ENCODE results near the gene ARHGAP19. TPM values are rescaled to one million over a fixed set of nuclear protein-coding genes. Genes with fewer than 3 reads are reported as not detected.

Gene ARHGAP19
- total and polyA plus RNA-seq, 4 donors, result 1.8 to 12.8 (median 9.2) TPM

GRCh38 chr10:97180363-97180755 lies 112.1 kb downstream of the ARHGAP19 start:
- no peak overlapping the region for H3K4me3 ChIP-seq (ENCODE audit: low read length in 2 of 2)
- H3K4me1 ChIP-seq (ENCODE audit: control insufficient read depth in 1 of 2, insufficient read depth in 2 of 2, low read length in 2 of 2), result no peaks in the 10 kb centered on the region
- no peak for ATAC-seq (ENCODE audit: low FRiP score)
- DNase-seq, result peak in 1 of 2 donors; percentile 51
- no peaks in the 10 kb centered on the region for H3K27me3 ChIP-seq (ENCODE audit: control insufficient read depth in 1 of 2, insufficient read depth in 2 of 2, low read length in 1 of 2)
- H3K36me3 ChIP-seq (ENCODE audit: control insufficient read depth in 1 of 2, insufficient read depth in 2 of 2, low read length in 1 of 2), result no peaks in the 10 kb centered on the region
- intact Hi-C loops (cut with DNase I), result no loop called here
- H3K27ac ChIP-seq (ENCODE audit: low read depth in 1 of 2, low read length in 2 of 2), result no peak overlapping the region
- H3K9me3 ChIP-seq (ENCODE audit: control insufficient read depth, low read length), result no peaks in the 10 kb centered on the region
- WGBS, 2 donors, result 76 to 77% methylated on average over 8 of the region's 8 CpGs

GRCh38 chr10:97179731-97180362 lies 112.6 kb downstream of the ARHGAP19 start:
- ATAC-seq (ENCODE audit: low FRiP score) (no peak), DNase-seq (peak in 1 of 2 donors; percentile 79)
- Histone ChIP-seq H3K27ac (ENCODE audit: low read depth in 1 of 2, low read length in 2 of 2) (no peak overlapping the region), H3K27me3 (ENCODE audit: control insufficient read depth in 1 of 2, insufficient read depth in 2 of 2, low read length in 1 of 2) (no peaks in the 10 kb centered on the region), H3K4me1 (ENCODE audit: control insufficient read depth in 1 of 2, insufficient read depth in 2 of 2, low read length in 2 of 2) (no peaks in the 10 kb centered on the region), H3K36me3 (ENCODE audit: control insufficient read depth in 1 of 2, insufficient read depth in 2 of 2, low read length in 1 of 2) (no peaks in the 10 kb centered on the region), H3K9me3 (ENCODE audit: control insufficient read depth, low read length) (no peaks in the 10 kb centered on the region), H3K4me3 (ENCODE audit: low read length in 2 of 2) (no peak overlapping the region)
- 19 to 23% methylated on average over 24 to 26 of the region's 26 CpGs for WGBS, 2 donors
- intact Hi-C loops (cut with DNase I), result no loop called here

- H3K36me3 ChIP-seq (ENCODE audit: control insufficient read depth in 1 of 2, insufficient read depth in 2 of 2, low read length in 1 of 2), result no peaks in the 10 kb centered on the region
- intact Hi-C loops (cut with DNase I), result no loop called here
- ATAC-seq (ENCODE audit: low FRiP score) (no peak), DNase-seq (peak in 1 of 2 donors; percentile 12)
- no peak overlapping the region for H3K4me3 ChIP-seq (ENCODE audit: low read length in 2 of 2)
- H3K4me1 ChIP-seq (ENCODE audit: control insufficient read depth in 1 of 2, insufficient read depth in 2 of 2, low read length in 2 of 2), result no peaks in the 10 kb centered on the region
- WGBS, 2 donors, result 34% methylated on average over 6 of the region's 6 CpGs
- H3K27me3 ChIP-seq (ENCODE audit: control insufficient read depth in 1 of 2, insufficient read depth in 2 of 2, low read length in 1 of 2), result no peaks in the 10 kb centered on the region
- H3K27ac ChIP-seq (ENCODE audit: low read depth in 1 of 2, low read length in 2 of 2), result no peak overlapping the region
- no peaks in the 10 kb centered on the region for H3K9me3 ChIP-seq (ENCODE audit: control insufficient read depth, low read length)
Observed at GRCh38 chr10:97179311-97179710, 113.1 kb downstream of the ARHGAP19 start.

- ATAC-seq (ENCODE audit: low FRiP score) (no peak), DNase-seq (no peak)
- H3K36me3 ChIP-seq (ENCODE audit: control insufficient read depth in 1 of 2, insufficient read depth in 2 of 2, low read length in 1 of 2), result no peaks in the 10 kb centered on the region
- H3K9me3 ChIP-seq (ENCODE audit: control insufficient read depth, low read length), result no peaks in the 10 kb centered on the region
- intact Hi-C loops (cut with DNase I), result no loop called here
- H3K4me1 ChIP-seq (ENCODE audit: control insufficient read depth in 1 of 2, insufficient read depth in 2 of 2, low read length in 2 of 2), result no peaks in the 10 kb centered on the region
- WGBS, 2 donors, result 51 to 65% methylated on average over 5 of the region's 5 CpGs
- no peak overlapping the region for H3K4me3 ChIP-seq (ENCODE audit: low read length in 2 of 2)
- no peaks in the 10 kb centered on the region for H3K27me3 ChIP-seq (ENCODE audit: control insufficient read depth in 1 of 2, insufficient read depth in 2 of 2, low read length in 1 of 2)
- no peak overlapping the region for H3K27ac ChIP-seq (ENCODE audit: low read depth in 1 of 2, low read length in 2 of 2)
Observed at GRCh38 chr10:97178074-97178473, 114.4 kb downstream of the ARHGAP19 start.

- ATAC-seq (ENCODE audit: low FRiP score) (no peak), DNase-seq (peak in 1 of 2 donors; percentile 54)
- Histone ChIP-seq H3K9me3 (ENCODE audit: control insufficient read depth, low read length) (no peaks in the 10 kb centered on the region), H3K27me3 (ENCODE audit: control insufficient read depth in 1 of 2, insufficient read depth in 2 of 2, low read length in 1 of 2) (no peaks in the 10 kb centered on the region), H3K27ac (ENCODE audit: low read depth in 1 of 2, low read length in 2 of 2) (no peak overlapping the region), H3K36me3 (ENCODE audit: control insufficient read depth in 1 of 2, insufficient read depth in 2 of 2, low read length in 1 of 2) (no peaks in the 10 kb centered on the region), H3K4me3 (ENCODE audit: low read length in 2 of 2) (no peak overlapping the region), H3K4me1 (ENCODE audit: control insufficient read depth in 1 of 2, insufficient read depth in 2 of 2, low read length in 2 of 2) (no peaks in the 10 kb centered on the region)
- intact Hi-C loops (cut with DNase I), result no loop called here
- 61 to 73% methylated on average over 5 of the region's 5 CpGs for WGBS, 2 donors
Observed at GRCh38 chr10:97176226-97176625, 116.2 kb downstream of the ARHGAP19 start.

- no peak for ATAC-seq (ENCODE audit: low FRiP score)
- Histone ChIP-seq H3K27ac (ENCODE audit: low read depth in 1 of 2, low read length in 2 of 2) (no peak overlapping the region), H3K4me1 (ENCODE audit: control insufficient read depth in 1 of 2, insufficient read depth in 2 of 2, low read length in 2 of 2) (no peaks in the 10 kb centered on the region), H3K4me3 (ENCODE audit: low read length in 2 of 2) (no peak overlapping the region), H3K27me3 (ENCODE audit: control insufficient read depth in 1 of 2, insufficient read depth in 2 of 2, low read length in 1 of 2) (no peaks in the 10 kb centered on the region), H3K9me3 (ENCODE audit: control insufficient read depth, low read length) (no peaks in the 10 kb centered on the region), H3K36me3 (ENCODE audit: control insufficient read depth in 1 of 2, insufficient read depth in 2 of 2, low read length in 1 of 2) (no peaks in the 10 kb centered on the region)
- 93 to 97% methylated on average over 4 of the region's 4 CpGs for WGBS, 2 donors
- DNase-seq, result peak in 1 of 2 donors; percentile 60
- intact Hi-C loops (cut with DNase I), result no loop called here
Observed at GRCh38 chr10:97175586-97175985, 116.9 kb downstream of the ARHGAP19 start.

GRCh38 chr10:97174941-97175340 lies 117.5 kb downstream of the ARHGAP19 start:
- Histone ChIP-seq H3K4me1 (ENCODE audit: control insufficient read depth in 1 of 2, insufficient read depth in 2 of 2, low read length in 2 of 2) (no peaks in the 10 kb centered on the region), H3K27me3 (ENCODE audit: control insufficient read depth in 1 of 2, insufficient read depth in 2 of 2, low read length in 1 of 2) (no peaks in the 10 kb centered on the region), H3K9me3 (ENCODE audit: control insufficient read depth, low read length) (no peaks in the 10 kb centered on the region), H3K36me3 (ENCODE audit: control insufficient read depth in 1 of 2, insufficient read depth in 2 of 2, low read length in 1 of 2) (no peaks in the 10 kb centered on the region), H3K4me3 (ENCODE audit: low read length in 2 of 2) (no peak overlapping the region), H3K27ac (ENCODE audit: low read depth in 1 of 2, low read length in 2 of 2) (no peak overlapping the region)
- intact Hi-C loops (cut with DNase I), result no loop called here
- ATAC-seq (ENCODE audit: low FRiP score) (no peak), DNase-seq (no peak)

GRCh38 chr10:97174276-97174775 lies 118.1 kb downstream of the ARHGAP19 start:
- Histone ChIP-seq H3K27ac (ENCODE audit: low read depth in 1 of 2, low read length in 2 of 2) (no peak overlapping the region), H3K27me3 (ENCODE audit: control insufficient read depth in 1 of 2, insufficient read depth in 2 of 2, low read length in 1 of 2) (no peaks in the 10 kb centered on the region), H3K4me1 (ENCODE audit: control insufficient read depth in 1 of 2, insufficient read depth in 2 of 2, low read length in 2 of 2) (no peaks in the 10 kb centered on the region), H3K4me3 (ENCODE audit: low read length in 2 of 2) (no peak overlapping the region), H3K36me3 (ENCODE audit: control insufficient read depth in 1 of 2, insufficient read depth in 2 of 2, low read length in 1 of 2) (no peaks in the 10 kb centered on the region), H3K9me3 (ENCODE audit: control insufficient read depth, low read length) (no peaks in the 10 kb centered on the region)
- WGBS, 2 donors, result 86 to 97% methylated on average over 5 of the region's 5 CpGs
- intact Hi-C loops (cut with DNase I), result no loop called here
- peak in 1 of 2 donors; percentile 48 for DNase-seq
- ATAC-seq (ENCODE audit: low FRiP score), result no peak

GRCh38 chr10:97173036-97173435 lies 119.4 kb downstream of the ARHGAP19 start:
- Histone ChIP-seq H3K27me3 (ENCODE audit: control insufficient read depth in 1 of 2, insufficient read depth in 2 of 2, low read length in 1 of 2) (no peaks in the 10 kb centered on the region), H3K4me1 (ENCODE audit: control insufficient read depth in 1 of 2, insufficient read depth in 2 of 2, low read length in 2 of 2) (no peaks in the 10 kb centered on the region), H3K9me3 (ENCODE audit: control insufficient read depth, low read length) (no peaks in the 10 kb centered on the region), H3K27ac (ENCODE audit: low read depth in 1 of 2, low read length in 2 of 2) (no peak overlapping the region), H3K4me3 (ENCODE audit: low read length in 2 of 2) (no peak overlapping the region), H3K36me3 (ENCODE audit: control insufficient read depth in 1 of 2, insufficient read depth in 2 of 2, low read length in 1 of 2) (no peaks in the 10 kb centered on the region)
- ATAC-seq (ENCODE audit: low FRiP score) (no peak), DNase-seq (peak in 1 of 2 donors; percentile 44)
- intact Hi-C loops (cut with DNase I), result no loop called here
- 83 to 90% methylated on average over 6 of the region's 6 CpGs for WGBS, 2 donors

All from aorta (tissue), 5 donors.